Upper lobe of right lung (tissue), 1 donor: ENCODE measurements around the gene BMS1. TPM values are rescaled to one million over a fixed set of nuclear protein-coding genes. Genes with fewer than 3 reads are reported as not detected.

Experiments
- ATAC-seq: fragments of 200-7000 bp; cut with Tn5 transposase; one replicate; pipeline ENCODE4 v1.9.1; 2020; ENCODE audit warnings: mild to moderate bottlenecking, moderate library complexity
- DNase-seq: peaks from one replicate; pipeline ENCODE4 v3.0.0-alpha.2; 2020
- H3K27ac ChIP-seq: fragments of 200-600 bp; one replicate; pipeline ENCODE4 v1.8.0; 2022
- H3K27me3 ChIP-seq: fragments of 200-600 bp; one replicate; pipeline ENCODE4 v1.8.0; 2022; ENCODE audit warnings: mild to moderate bottlenecking
- H3K36me3 ChIP-seq: fragments of 200-600 bp; one replicate; pipeline ENCODE4 v1.8.0; 2022
- H3K4me1 ChIP-seq: fragments of 200-600 bp; one replicate; pipeline ENCODE4 v1.8.0; 2022
- H3K4me3 ChIP-seq: fragments of 200-600 bp; one replicate; pipeline ENCODE4 v1.8.0; 2022; ENCODE audit warnings: mild to moderate bottlenecking
- H3K9me3 ChIP-seq: fragments of 200-600 bp; one replicate; pipeline ENCODE4 v1.8.0; 2022
- intact Hi-C: fragments of 100-400 bp; cut with DNase I; formaldehyde crosslinking; loops from one replicate; pipeline ENCODE4 v1.11.0; 2022
- total RNA-seq: library from RNA; stranded (reverse); fragmentation: NEBNext Ultra II Directional; extraction: Animal tissue kit (Norgen Biotek cat#: 25700); gene quantifications from one replicate; pipeline ENCODE4 v1.2.1, GENCODE V29; 2021
- TF ChIP-seq, protein P1 (sequence below): fragments of 200-600 bp; IDR thresholded peaks from one replicate; pipeline ENCODE4 v1.8.0; 2022; ENCODE audit warnings: antibody characterized with exemption
- donor health status: DM: no; HTN: yes; CAD: no; lungs with severe emphysema.

Gene BMS1
- total RNA-seq, 1 donor from 2014 or later: 13.0 TPM

DNA sequence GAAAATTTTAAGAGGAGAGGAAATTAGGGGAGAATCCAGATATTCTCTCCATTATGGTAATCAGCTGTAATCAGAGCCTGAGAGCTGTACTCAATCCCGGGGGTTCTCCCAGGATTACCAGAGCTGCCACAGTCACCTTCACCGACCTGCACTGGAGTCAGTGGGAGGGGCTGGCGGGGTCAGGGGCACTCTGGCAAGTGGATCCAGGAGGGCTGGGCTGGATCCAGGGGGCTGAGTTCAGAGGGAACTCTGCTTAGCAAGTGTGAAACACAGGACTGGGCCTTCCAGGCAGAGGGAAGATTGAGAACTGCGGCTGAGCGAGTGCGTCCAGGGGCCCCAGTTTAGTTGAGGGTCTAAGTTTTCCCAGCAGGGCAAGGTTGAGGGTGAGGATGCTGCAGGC is 89.2 kb downstream of the BMS1 start:
- Histone ChIP-seq H3K9me3 (no peaks in the 10 kb centered on the region), H3K4me3 (no peak overlapping the region), H3K36me3 (no peaks in the 10 kb centered on the region), H3K27me3 (no peaks in the 10 kb centered on the region), H3K27ac (no peak overlapping the region), H3K4me1 (peaks cover 3% of the 10 kb centered on the region)
- ATAC-seq (no peak), DNase-seq (no peak)
- intact Hi-C loops: no loop called here
- TF ChIP-seq, protein P1, sequence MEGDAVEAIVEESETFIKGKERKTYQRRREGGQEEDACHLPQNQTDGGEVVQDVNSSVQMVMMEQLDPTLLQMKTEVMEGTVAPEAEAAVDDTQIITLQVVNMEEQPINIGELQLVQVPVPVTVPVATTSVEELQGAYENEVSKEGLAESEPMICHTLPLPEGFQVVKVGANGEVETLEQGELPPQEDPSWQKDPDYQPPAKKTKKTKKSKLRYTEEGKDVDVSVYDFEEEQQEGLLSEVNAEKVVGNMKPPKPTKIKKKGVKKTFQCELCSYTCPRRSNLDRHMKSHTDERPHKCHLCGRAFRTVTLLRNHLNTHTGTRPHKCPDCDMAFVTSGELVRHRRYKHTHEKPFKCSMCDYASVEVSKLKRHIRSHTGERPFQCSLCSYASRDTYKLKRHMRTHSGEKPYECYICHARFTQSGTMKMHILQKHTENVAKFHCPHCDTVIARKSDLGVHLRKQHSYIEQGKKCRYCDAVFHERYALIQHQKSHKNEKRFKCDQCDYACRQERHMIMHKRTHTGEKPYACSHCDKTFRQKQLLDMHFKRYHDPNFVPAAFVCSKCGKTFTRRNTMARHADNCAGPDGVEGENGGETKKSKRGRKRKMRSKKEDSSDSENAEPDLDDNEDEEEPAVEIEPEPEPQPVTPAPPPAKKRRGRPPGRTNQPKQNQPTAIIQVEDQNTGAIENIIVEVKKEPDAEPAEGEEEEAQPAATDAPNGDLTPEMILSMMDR: no peak

- intact Hi-C loops: no loop called here
- no peak for ATAC-seq
- no peak for DNase-seq
Measured at GRCh38 chr10:42872865-42873435, 90.4 kb downstream of the BMS1 start.

GRCh38 chr10:42874713-42875387 is 92.3 kb downstream of the BMS1 start:
- ATAC-seq (no peak), DNase-seq (no peak)
- TF ChIP-seq, protein P1: no peak
- H3K27ac ChIP-seq: no peak overlapping the region
- H3K36me3 ChIP-seq: no peaks in the 10 kb centered on the region
- H3K4me3 ChIP-seq: no peak overlapping the region
- intact Hi-C loops: no loop called here
- H3K27me3 ChIP-seq: no peaks in the 10 kb centered on the region
- no peaks in the 10 kb centered on the region for H3K9me3 ChIP-seq
- H3K4me1 ChIP-seq: no peaks in the 10 kb centered on the region

More at GRCh38 chr10:42872865-42873435, 90.4 kb downstream of the BMS1 start:
- no peaks in the 10 kb centered on the region for H3K27me3 ChIP-seq
- H3K36me3 ChIP-seq: no peaks in the 10 kb centered on the region
- no peaks in the 10 kb centered on the region for H3K9me3 ChIP-seq
- H3K4me1 ChIP-seq: no peaks in the 10 kb centered on the region
- no peak overlapping the region for H3K4me3 ChIP-seq
- TF ChIP-seq, protein P1: no peak
- no peak overlapping the region for H3K27ac ChIP-seq

GRCh38 chr10:42875388-42875755 is 92.8 kb downstream of the BMS1 start:
- Histone ChIP-seq H3K4me3 (no peak overlapping the region), H3K4me1 (no peaks in the 10 kb centered on the region), H3K27me3 (no peaks in the 10 kb centered on the region), H3K9me3 (no peaks in the 10 kb centered on the region), H3K27ac (no peak overlapping the region), H3K36me3 (no peaks in the 10 kb centered on the region)
- DNase-seq: no peak
- TF ChIP-seq, protein P1: no peak
- no peak for ATAC-seq
- intact Hi-C loops: no loop called here

DNA sequence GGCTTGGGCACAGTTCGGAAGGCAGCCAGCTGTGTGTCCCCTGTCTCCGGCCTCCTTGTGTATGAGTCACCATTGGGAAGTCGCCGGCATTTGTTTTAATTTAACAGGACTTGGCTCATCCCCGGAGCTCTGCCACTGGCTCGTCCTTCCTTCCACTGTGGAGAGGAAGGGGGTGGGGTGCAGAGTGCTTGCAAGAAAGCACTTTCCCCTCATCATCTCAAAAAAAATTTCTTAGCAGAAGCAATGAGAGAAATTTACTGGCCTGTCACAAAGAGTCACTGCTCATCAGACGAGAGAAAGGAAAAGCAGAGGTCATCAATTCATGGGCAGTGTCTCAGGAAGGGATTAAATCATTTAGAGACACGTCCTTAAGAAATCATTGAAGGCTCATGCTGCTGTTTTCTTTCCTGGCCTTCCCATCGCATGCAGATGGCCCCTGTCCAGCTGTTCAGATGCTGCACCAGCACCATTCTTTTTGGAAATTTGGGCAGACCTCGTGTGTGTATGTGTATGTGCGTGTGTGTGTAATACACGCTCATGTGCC is 93.3 kb downstream of the BMS1 start:
- TF ChIP-seq, protein P1: no peak
- ATAC-seq: peak; percentile 7
- no peak overlapping the region for H3K4me3 ChIP-seq
- no peaks in the 10 kb centered on the region for H3K36me3 ChIP-seq
- DNase-seq: no peak
- H3K27ac ChIP-seq: no peak overlapping the region
- no peaks in the 10 kb centered on the region for H3K9me3 ChIP-seq
- H3K4me1 ChIP-seq: no peaks in the 10 kb centered on the region
- H3K27me3 ChIP-seq: no peaks in the 10 kb centered on the region
- intact Hi-C loops: no loop called here
